OCI-LY7 (cell line): ENCODE measurements around the gene OR6K2. TPM values are rescaled to one million over a fixed set of nuclear protein-coding genes. Genes with fewer than 3 reads are reported as not detected.

Experiments
- BruUV-seq: library from RNA; stranded (reverse); fragments of 400-500 nt; replicated peaks from 2 replicates; lab custom pipeline; 2021; lab: Mats Ljungman, UMichigan
- CTCF ChIA-PET: fragments of 300-600 bp; sonication (Branson Sonifier 250); formaldehyde crosslinking; loops from one replicate; lab custom pipeline; 2022; ENCODE audit warnings: antibody characterized with exemption; ENCODE audit not compliant: unreplicated experiment; lab: Charles Lee
- POLR2A ChIA-PET: fragments of 300-600 bp; sonication (Branson Sonifier 250); formaldehyde crosslinking; loops from one replicate; lab custom pipeline; 2022; ENCODE audit warnings: antibody characterized with exemption; lab: Charles Lee
- DNase-seq: peaks from one replicate; pipeline ENCODE4 v3.0.0-alpha.2; 2015; ENCODE audit warnings: low spot score
- H2AFZ ChIP-seq: fragments of 200-600 bp; sonication (generic), shearing (Covaris generic); 2 replicates; pipeline ENCODE4 v1.6.1; 2014; ENCODE audit warnings: mild to moderate bottlenecking, antibody characterized with exemption, low read length, moderate library complexity
- H3K27ac ChIP-seq: fragments of 200-600 bp; sonication (generic); 2 replicates; pipeline ENCODE4 v1.5.1; 2014; ENCODE audit warnings: mixed run types, low read depth, mild to moderate bottlenecking, moderate library complexity, low read length, inconsistent platforms; ENCODE audit not compliant: poor library complexity, severe bottlenecking
- H3K36me3 ChIP-seq: fragments of 200-600 bp; sonication (generic); 2 replicates; pipeline ENCODE4 v1.6.1; 2014; ENCODE audit warnings: mild to moderate bottlenecking, antibody characterized with exemption, low read length, moderate library complexity, mixed read lengths; ENCODE audit not compliant: insufficient read depth
- H3K4me1 ChIP-seq: fragments of 200-600 bp; sonication (generic); 2 replicates; pipeline ENCODE4 v1.5.1; 2014; ENCODE audit warnings: mild to moderate bottlenecking, low read length; ENCODE audit not compliant: insufficient read depth, poor library complexity, severe bottlenecking
- H3K4me2 ChIP-seq: fragments of 200-600 bp; sonication (generic); 2 replicates; pipeline ENCODE4 v1.6.1; 2014; ENCODE audit warnings: mild to moderate bottlenecking, low read length
- H3K4me3 ChIP-seq: fragments of 200-600 bp; sonication (generic); 2 replicates; pipeline ENCODE4 v1.5.1; 2014; ENCODE audit warnings: mild to moderate bottlenecking, low read depth, low read length; ENCODE audit not compliant: poor library complexity, severe bottlenecking
- H3K79me2 ChIP-seq: fragments of 200-600 bp; sonication (generic); 2 replicates; pipeline ENCODE4 v1.6.1; 2016; ENCODE audit warnings: low read depth, mild to moderate bottlenecking, low read length, moderate library complexity, mixed read lengths; ENCODE audit not compliant: insufficient read depth
- H3K9me2 ChIP-seq: fragments of 200-600 bp; sonication (generic); 2 replicates; pipeline ENCODE4 v1.6.1; 2016; ENCODE audit warnings: mild to moderate bottlenecking, low read length, mixed read lengths; ENCODE audit not compliant: insufficient read depth
- H3K9me3 ChIP-seq: fragments of 200-600 bp; sonication (generic); 2 replicates; pipeline ENCODE4 v1.6.1; 2014; ENCODE audit warnings: mild to moderate bottlenecking, mixed run types, low read length, mixed read lengths
- H4K20me1 ChIP-seq: fragments of 200-600 bp; sonication (generic); 2 replicates; pipeline ENCODE4 v1.6.1; 2014; ENCODE audit warnings: mild to moderate bottlenecking, antibody characterized with exemption, low read length, moderate library complexity, mixed read lengths; ENCODE audit not compliant: insufficient read depth
- CTCF ChIP-seq: fragments of 200-600 bp; sonication (generic); conservative IDR thresholded peaks from 2 replicates; pipeline ENCODE4 v1.5.1; 2014; ENCODE audit warnings: mild to moderate bottlenecking, antibody characterized with exemption, low read length, moderate library complexity, mixed read lengths
- EZH2phosphoT487 ChIP-seq: fragments of 200-600 bp; sonication (generic); IDR thresholded peaks from 2 replicates; pipeline ENCODE4 v1.6.1; 2018; ENCODE audit warnings: low read depth, borderline replicate concordance, mild to moderate bottlenecking, mixed run types, antibody characterized with exemption, low read length, moderate library complexity, mixed read lengths
- intact Hi-C: fragments of 100-400 bp; cut with micrococcal nuclease; formaldehyde crosslinking; loops from one replicate; pipeline ENCODE4 v1.10.0; 2022; ENCODE audit not compliant: unreplicated experiment
- total RNA-seq, 2 experiments: library from RNA; depleted of rRNA in 1 of 2; stranded (reverse); fragments of >200 nt in 1 of 2; shearing (Covaris generic) in 1 of 2; gene quantifications; 2 replicates each; pipeline ENCODE4 v1.2.3, GENCODE V29; 2014 to 2022

Gene OR6K2
- total RNA-seq, 2 experiments from 2014 or later: not detected

DNA sequence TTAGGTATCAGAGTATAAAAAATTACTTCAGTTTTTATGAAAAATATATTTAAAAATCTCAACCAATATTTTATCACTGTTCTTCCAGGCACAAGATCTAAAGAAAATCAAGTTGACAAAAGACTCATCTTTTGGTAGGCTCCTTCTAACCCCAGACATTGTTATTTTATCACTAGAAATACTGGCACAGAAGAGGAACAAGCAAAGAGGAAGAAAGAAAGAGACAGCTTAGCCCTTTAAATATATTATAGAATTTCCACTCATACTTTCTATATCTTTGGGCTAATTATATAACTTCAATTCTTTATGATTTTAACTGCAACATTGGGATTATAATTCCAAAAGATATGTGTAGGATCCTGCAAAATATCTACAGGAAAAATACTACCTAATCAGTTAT lies 46.4 kb downstream of the OR6K2 start:
- Histone ChIP-seq H3K4me1 (peaks cover 28% of the 10 kb centered on the region), H3K4me3 (peak overlapping the region; percentile 25), H3K36me3 (no peaks in the 10 kb centered on the region), H4K20me1 (no peaks in the 10 kb centered on the region), H3K4me2 (peak overlapping the region; percentile 45), H3K79me2 (no peaks in the 10 kb centered on the region), H3K9me3 (no peaks in the 10 kb centered on the region), H3K9me2 (no peaks in the 10 kb centered on the region), H3K27ac (no peak overlapping the region), H2AFZ (peak overlapping the region; percentile 96)
- TF ChIP-seq EZH2phosphoT487 (no peak), CTCF (no peak)
- ChIA-PET POLR2A (no interaction called here), CTCF (no interaction called here)
- intact Hi-C loops: loop anchor here (5.0 kb wide), 2 partner anchors 147 to 418 kb away; no protein-coding TSS in a partner anchor
- BruUV-seq: no TSS peak
- DNase-seq: peak; percentile 12

GRCh38 chr1:158652721-158653334 lies 47.6 kb downstream of the OR6K2 start:
- Histone ChIP-seq H4K20me1 (no peaks in the 10 kb centered on the region), H3K36me3 (no peaks in the 10 kb centered on the region), H2AFZ (peak overlapping the region; percentile 32; the same call in 1 of the 2 replicates), H3K79me2 (no peaks in the 10 kb centered on the region), H3K27ac (no peak overlapping the region), H3K4me3 (no peak overlapping the region), H3K4me1 (peaks cover 28% of the 10 kb centered on the region), H3K9me2 (no peaks in the 10 kb centered on the region), H3K9me3 (no peaks in the 10 kb centered on the region), H3K4me2 (peak overlapping the region; percentile 43)
- BruUV-seq: no TSS peak
- no peak for DNase-seq
- intact Hi-C loops: loop anchor here (5.0 kb wide), 2 partner anchors 146 to 419 kb away; no protein-coding TSS in a partner anchor
- ChIA-PET POLR2A (no interaction called here), CTCF (no interaction called here)
- TF ChIP-seq EZH2phosphoT487 (no peak), CTCF (no peak)

Other genes with a start within 250 kb of the OR6K2 start
- gene OR10K1, start 238.8 kb downstream of the OR6K2 start, total RNA-seq (2014; rRNA removed; shearing (Covaris generic)): not detected in 2 replicates
- gene OR10K1, start 238.8 kb downstream of the OR6K2 start, total RNA-seq (2022): not detected in 2 replicates
- gene OR10R2, start 228.4 kb downstream of the OR6K2 start, total RNA-seq (2014; rRNA removed; shearing (Covaris generic)): not detected in 2 replicates
- gene OR10R2, start 228.4 kb downstream of the OR6K2 start, total RNA-seq (2022): not detected in 2 replicates
- not detected in 2 replicates for gene OR6Y1, start 146.2 kb downstream of the OR6K2 start, total RNA-seq (2014; rRNA removed; shearing (Covaris generic))
- gene OR6Y1, start 146.2 kb downstream of the OR6K2 start, total RNA-seq (2022): not detected in 2 replicates
- not detected in 2 replicates for gene OR6P1, start 130.1 kb downstream of the OR6K2 start, total RNA-seq (2014; rRNA removed; shearing (Covaris generic))
- not detected in 2 replicates for gene OR6P1, start 130.1 kb downstream of the OR6K2 start, total RNA-seq (2022)
- not detected in 2 replicates for gene OR10X1, start 120.8 kb downstream of the OR6K2 start, total RNA-seq (2014; rRNA removed; shearing (Covaris generic))
- gene OR10X1, start 120.8 kb downstream of the OR6K2 start, total RNA-seq (2022): not detected in 2 replicates
- gene OR10Z1, start 95.4 kb downstream of the OR6K2 start, total RNA-seq (2014; rRNA removed; shearing (Covaris generic)): not detected in 2 replicates
- gene OR10Z1, start 95.4 kb downstream of the OR6K2 start, total RNA-seq (2022): not detected in 2 replicates
- gene SPTA1, start 13.9 kb downstream of the OR6K2 start, total RNA-seq (2014; rRNA removed; shearing (Covaris generic)): 0.10 and 0.44 TPM in 2 replicates
- gene SPTA1, start 13.9 kb downstream of the OR6K2 start, total RNA-seq (2022): not detected in 2 replicates
- not detected in 2 replicates for gene OR6K3, start 20.1 kb upstream of the OR6K2 start, total RNA-seq (2014; rRNA removed; shearing (Covaris generic))
- not detected in 2 replicates for gene OR6K3, start 20.1 kb upstream of the OR6K2 start, total RNA-seq (2022)
- not detected in 2 replicates for gene OR6K6, start 54.1 kb upstream of the OR6K2 start, total RNA-seq (2014; rRNA removed; shearing (Covaris generic))
- not detected in 2 replicates for gene OR6K6, start 54.1 kb upstream of the OR6K2 start, total RNA-seq (2022)
- not detected in 2 replicates for gene OR6N1, start 71.5 kb upstream of the OR6K2 start, total RNA-seq (2014; rRNA removed; shearing (Covaris generic))
- gene OR6N1, start 71.5 kb upstream of the OR6K2 start, total RNA-seq (2022): not detected in 2 replicates
- gene OR6N2, start 80.6 kb upstream of the OR6K2 start, total RNA-seq (2014; rRNA removed; shearing (Covaris generic)): not detected in 2 replicates
- gene OR6N2, start 80.6 kb upstream of the OR6K2 start, total RNA-seq (2022): not detected in 2 replicates
- not detected in 2 replicates for gene MNDA, start 130.7 kb upstream of the OR6K2 start, total RNA-seq (2014; rRNA removed; shearing (Covaris generic))
- gene MNDA, start 130.7 kb upstream of the OR6K2 start, total RNA-seq (2022): not detected in 2 replicates
- 42.5 and 44.6 TPM in 2 replicates for gene PYHIN1, start 230.9 kb upstream of the OR6K2 start, total RNA-seq (2014; rRNA removed; shearing (Covaris generic))
- 18.2 and 34.6 TPM in 2 replicates for gene PYHIN1, start 230.9 kb upstream of the OR6K2 start, total RNA-seq (2022)